ENCODE measurements around the gene DYRK1A. TPM values are rescaled to one million over a fixed set of nuclear protein-coding genes. Genes with fewer than 3 reads are reported as not detected.

Gene DYRK1A
- 20.3 and 21.3 TPM in 2 replicates for total RNA-seq

GRCh38 chr21:37366482-37367316 lies at the start of gene DYRK1A:
Gene DYRK1A (plus strand): TSS chr21:37366773. CDS start chr21:37420375, 53,602 bp downstream.

Other genes with a start within 250 kb of the DYRK1A start
- 48.9 and 53.4 TPM in 2 replicates for gene VPS26C, start 99.4 kb upstream of the DYRK1A start, total RNA-seq